WTC11 (cell line): ENCODE results near the gene IL11RA. TPM values are rescaled to one million over a fixed set of nuclear protein-coding genes. Genes with fewer than 3 reads are reported as not detected.

ENCODE experiments used
- ATAC-seq: fragments of 200-7000 bp; cut with Tn5 transposase; 2 replicates; pipeline ENCODE4 v1.10.0; 2021; ENCODE audit warnings: mild to moderate bottlenecking, moderate library complexity
- CTCF ChIA-PET: fragments of 300-600 bp; sonication (Branson Sonifier 250); formaldehyde crosslinking; loops from one replicate; lab custom pipeline; 2021; ENCODE audit warnings: antibody characterized with exemption; lab: Charles Lee
- POLR2A ChIA-PET: fragments of 350-600 bp; sonication (Branson Sonifier 250); formaldehyde crosslinking; loops from one replicate; lab custom pipeline; 2021; ENCODE audit warnings: antibody characterized with exemption; lab: Charles Lee
- DNase-seq: peaks from one replicate; pipeline ENCODE4 v3.0.0; 2021; ENCODE audit warnings: low spot score
- H3K27ac Mint-ChIP-seq: 2 replicates; pipeline ENCODE4 v1.8.0; 2021; ENCODE audit warnings: mixed read lengths
- H3K27me3 Mint-ChIP-seq: 2 replicates; pipeline ENCODE4 v1.8.0; 2021; ENCODE audit warnings: low read depth, mild to moderate bottlenecking, moderate library complexity, mixed read lengths
- H3K36me3 Mint-ChIP-seq: 2 replicates; pipeline ENCODE4 v1.8.0; 2021; ENCODE audit warnings: mixed read lengths
- H3K4me1 Mint-ChIP-seq: 2 replicates; pipeline ENCODE4 v1.8.0; 2022; ENCODE audit warnings: mixed read lengths
- H3K4me3 Mint-ChIP-seq: 2 replicates; pipeline ENCODE4 v1.8.0; 2021; ENCODE audit warnings: mild to moderate bottlenecking, moderate library complexity, mixed read lengths
- H3K9me3 Mint-ChIP-seq: 2 replicates; pipeline ENCODE4 v1.8.0; 2021; ENCODE audit warnings: mixed read lengths
- AFF4 ChIP-seq: sonication (generic); formaldehyde crosslinking; IDR thresholded peaks from 2 replicates; pipeline ENCODE4 v1.8.1; 2023; ENCODE audit warnings: mild to moderate bottlenecking, missing genetic modification reagents, borderline replicate concordance
- CREB1 ChIP-seq: sonication (generic); formaldehyde crosslinking; IDR thresholded peaks from 2 replicates; pipeline ENCODE4 v1.8.0; 2023; ENCODE audit warnings: mild to moderate bottlenecking, missing genetic modification reagents
- CTCF ChIP-seq: fragments of 200-600 bp; IDR thresholded peaks from 2 replicates; pipeline ENCODE4 v1.8.0; 2022; ENCODE audit warnings: antibody characterized with exemption
- ELF4 ChIP-seq: sonication (generic); formaldehyde crosslinking; IDR thresholded peaks from 2 replicates; pipeline ENCODE4 v1.8.1; 2022; ENCODE audit warnings: low read depth, mild to moderate bottlenecking, moderate library complexity, missing genetic modification reagents
- FOXP1 ChIP-seq: sonication (generic); formaldehyde crosslinking; IDR thresholded peaks from 2 replicates; pipeline ENCODE4 v1.8.0; 2022; ENCODE audit warnings: missing genetic modification reagents, mild to moderate bottlenecking, moderate library complexity, borderline replicate concordance
- MAX ChIP-seq: sonication (generic); formaldehyde crosslinking; IDR thresholded peaks from 2 replicates; pipeline ENCODE4 v1.8.0; 2022; ENCODE audit warnings: mild to moderate bottlenecking, missing genetic modification reagents
- USF1 ChIP-seq: sonication (generic); formaldehyde crosslinking; IDR thresholded peaks from 2 replicates; pipeline ENCODE4 v1.8.0; 2022; ENCODE audit warnings: mild to moderate bottlenecking, missing genetic modification reagents
- ZNF232 ChIP-seq: sonication (generic); formaldehyde crosslinking; IDR thresholded peaks from 2 replicates; pipeline ENCODE4 v1.8.0; 2022; ENCODE audit warnings: mild to moderate bottlenecking, missing genetic modification reagents
- ZNF512 ChIP-seq: sonication (generic); formaldehyde crosslinking; IDR thresholded peaks from 2 replicates; pipeline ENCODE4 v1.8.1; 2022; ENCODE audit warnings: missing genetic modification reagents, borderline replicate concordance
- ZNF532 ChIP-seq: fragments of 250-450 bp; sonication (Bioruptor Pico); IDR thresholded peaks from 2 replicates; pipeline ENCODE4 v1.9.0; 2021; ENCODE audit warnings: mild to moderate bottlenecking, borderline replicate concordance
- total RNA-seq: library from RNA; stranded (reverse); gene quantifications from 3 replicates; pipeline ENCODE4 v1.2.3, GENCODE V29; 2021
- TF ChIP-seq, protein P1 (sequence below): sonication (generic); formaldehyde crosslinking; IDR thresholded peaks from 2 replicates; pipeline ENCODE4 v1.8.0; 2023; ENCODE audit warnings: missing genetic modification reagents
- TF ChIP-seq, protein P2 (sequence below): sonication (generic); formaldehyde crosslinking; IDR thresholded peaks from 2 replicates; pipeline ENCODE4 v1.8.1; 2023; ENCODE audit warnings: mild to moderate bottlenecking, missing genetic modification reagents

IL11RA gene
- total RNA-seq, 1 experiment from 2014 or later = 8.6 TPM

GRCh38 chr9:34701023-34701768 is 49.2 kb downstream of the IL11RA start (continued):
- TF ChIP-seq AFF4 (CRISPR knock-in tag) (no peak), FOXP1 (CRISPR knock-in tag) (no peak), CTCF (peak; percentile 93)
- TF ChIP-seq, protein P1, sequence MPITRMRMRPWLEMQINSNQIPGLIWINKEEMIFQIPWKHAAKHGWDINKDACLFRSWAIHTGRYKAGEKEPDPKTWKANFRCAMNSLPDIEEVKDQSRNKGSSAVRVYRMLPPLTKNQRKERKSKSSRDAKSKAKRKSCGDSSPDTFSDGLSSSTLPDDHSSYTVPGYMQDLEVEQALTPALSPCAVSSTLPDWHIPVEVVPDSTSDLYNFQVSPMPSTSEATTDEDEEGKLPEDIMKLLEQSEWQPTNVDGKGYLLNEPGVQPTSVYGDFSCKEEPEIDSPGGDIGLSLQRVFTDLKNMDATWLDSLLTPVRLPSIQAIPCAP (CRISPR knock-in tag) = no peak

- ChIA-PET CTCF (interaction anchor here (0.5 to 4.3 kb wide), 95 partner anchors 9 to 902 kb away, joined by 3 to 122 read pairs (median 5); partner anchors contain the start of genes ATOSB, CCL19, CCL21 and CCL27), POLR2A (interaction anchor here (0.6 to 0.9 kb wide), 2 partner anchors 29 to 50 kb away, joined by 3 to 4 read pairs; partner anchors contain the start of gene IL11RA)
- Mint-ChIP-seq H3K36me3 (no peaks in the 10 kb centered on the region), H3K4me3 (peak overlapping the region; percentile 63), H3K9me3 (no peaks in the 10 kb centered on the region), H3K27ac (no peak overlapping the region), H3K27me3 (peaks cover 43% of the 10 kb centered on the region), H3K4me1 (peaks cover 7% of the 10 kb centered on the region)
- peak; percentile 88 for DNase-seq
- peak; percentile 61 for ATAC-seq
- TF ChIP-seq CTCF (peak; percentile 83), ZNF532 (CRISPR knock-in tag) (no peak), ZNF232 (CRISPR knock-in tag) (0 out of 2 replicates have a peak, but pooled peaks have one; percentile 40), CREB1 (no peak), ELF4 (CRISPR knock-in tag) (no peak), ZNF512 (no peak), USF1 (no peak), MAX (CRISPR knock-in tag) (no peak)
- TF ChIP-seq, protein P2, sequence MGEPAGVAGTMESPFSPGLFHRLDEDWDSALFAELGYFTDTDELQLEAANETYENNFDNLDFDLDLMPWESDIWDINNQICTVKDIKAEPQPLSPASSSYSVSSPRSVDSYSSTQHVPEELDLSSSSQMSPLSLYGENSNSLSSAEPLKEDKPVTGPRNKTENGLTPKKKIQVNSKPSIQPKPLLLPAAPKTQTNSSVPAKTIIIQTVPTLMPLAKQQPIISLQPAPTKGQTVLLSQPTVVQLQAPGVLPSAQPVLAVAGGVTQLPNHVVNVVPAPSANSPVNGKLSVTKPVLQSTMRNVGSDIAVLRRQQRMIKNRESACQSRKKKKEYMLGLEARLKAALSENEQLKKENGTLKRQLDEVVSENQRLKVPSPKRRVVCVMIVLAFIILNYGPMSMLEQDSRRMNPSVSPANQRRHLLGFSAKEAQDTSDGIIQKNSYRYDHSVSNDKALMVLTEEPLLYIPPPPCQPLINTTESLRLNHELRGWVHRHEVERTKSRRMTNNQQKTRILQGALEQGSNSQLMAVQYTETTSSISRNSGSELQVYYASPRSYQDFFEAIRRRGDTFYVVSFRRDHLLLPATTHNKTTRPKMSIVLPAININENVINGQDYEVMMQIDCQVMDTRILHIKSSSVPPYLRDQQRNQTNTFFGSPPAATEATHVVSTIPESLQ (CRISPR knock-in tag) = no peak
These were observed 50.1 kb downstream of the IL11RA start for GRCh38 chr9:34701769-34702736.
